Measurements from ENCODE around the gene MCRIP2.

DNA sequence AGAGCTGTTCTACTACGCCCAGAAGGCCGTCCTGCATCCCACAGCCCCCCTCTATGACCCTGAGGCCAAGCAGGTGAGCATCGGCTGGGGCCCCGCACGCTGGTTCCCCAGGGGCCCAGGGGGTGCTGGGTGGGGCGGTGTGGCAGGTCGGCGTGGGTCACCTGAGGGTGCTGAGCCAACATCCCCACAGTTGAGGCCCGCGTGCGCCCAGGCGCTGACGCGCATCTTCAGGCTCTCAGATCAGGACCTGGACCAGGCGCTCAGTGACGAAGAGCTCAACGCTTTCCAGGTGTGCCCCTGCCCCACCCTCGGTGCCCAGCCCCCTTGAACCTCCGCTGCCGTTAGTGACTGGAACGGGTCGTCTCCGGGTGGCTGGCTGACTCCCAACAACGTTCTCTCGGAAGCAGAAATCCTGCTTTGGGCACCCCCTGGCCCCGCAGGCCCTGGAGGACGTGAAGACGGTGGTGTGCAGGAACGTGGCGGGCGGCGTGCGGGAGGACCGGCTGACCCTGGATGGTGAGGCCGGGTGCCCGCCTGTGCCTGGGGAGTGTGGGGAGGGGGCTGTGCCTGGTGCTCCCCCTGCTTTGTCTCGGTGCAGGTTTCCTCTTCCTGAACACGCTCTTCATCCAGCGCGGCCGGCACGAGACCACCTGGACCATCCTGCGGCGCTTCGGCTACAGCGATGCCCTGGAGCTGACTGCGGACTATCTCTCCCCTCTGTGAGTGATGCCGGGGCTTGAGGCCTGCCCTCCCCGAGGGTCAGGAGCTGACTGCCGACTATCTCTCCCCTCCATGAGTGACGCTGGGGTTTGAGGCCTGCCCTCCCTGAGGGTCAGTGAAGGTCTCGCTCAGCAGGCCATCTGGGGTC is 29.1 kb downstream of the MCRIP2 start:
- TF ChIP-seq, protein P1, sequence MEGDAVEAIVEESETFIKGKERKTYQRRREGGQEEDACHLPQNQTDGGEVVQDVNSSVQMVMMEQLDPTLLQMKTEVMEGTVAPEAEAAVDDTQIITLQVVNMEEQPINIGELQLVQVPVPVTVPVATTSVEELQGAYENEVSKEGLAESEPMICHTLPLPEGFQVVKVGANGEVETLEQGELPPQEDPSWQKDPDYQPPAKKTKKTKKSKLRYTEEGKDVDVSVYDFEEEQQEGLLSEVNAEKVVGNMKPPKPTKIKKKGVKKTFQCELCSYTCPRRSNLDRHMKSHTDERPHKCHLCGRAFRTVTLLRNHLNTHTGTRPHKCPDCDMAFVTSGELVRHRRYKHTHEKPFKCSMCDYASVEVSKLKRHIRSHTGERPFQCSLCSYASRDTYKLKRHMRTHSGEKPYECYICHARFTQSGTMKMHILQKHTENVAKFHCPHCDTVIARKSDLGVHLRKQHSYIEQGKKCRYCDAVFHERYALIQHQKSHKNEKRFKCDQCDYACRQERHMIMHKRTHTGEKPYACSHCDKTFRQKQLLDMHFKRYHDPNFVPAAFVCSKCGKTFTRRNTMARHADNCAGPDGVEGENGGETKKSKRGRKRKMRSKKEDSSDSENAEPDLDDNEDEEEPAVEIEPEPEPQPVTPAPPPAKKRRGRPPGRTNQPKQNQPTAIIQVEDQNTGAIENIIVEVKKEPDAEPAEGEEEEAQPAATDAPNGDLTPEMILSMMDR (IDR thresholded peaks at IDR 0.05; ENCODE audit: low read depth, low read length, poor library complexity, severe bottlenecking): no peak
- TF ChIP-seq EZH2phosphoT487 (IDR thresholded peaks at IDR 0.05; ENCODE audit: borderline replicate concordance, low read length): no peak
